GM21737 (cell line): ENCODE results near the gene PDP2.

ENCODE experiments used
- ATAC-seq: cut with Tn5 transposase; IDR thresholded peaks from one replicate; pipeline ENCODE4 v1.9.1; 2021; ENCODE audit warnings: mild to moderate bottlenecking, moderate library complexity; ENCODE audit not compliant: unreplicated experiment

The PDP2 gene

DNA sequence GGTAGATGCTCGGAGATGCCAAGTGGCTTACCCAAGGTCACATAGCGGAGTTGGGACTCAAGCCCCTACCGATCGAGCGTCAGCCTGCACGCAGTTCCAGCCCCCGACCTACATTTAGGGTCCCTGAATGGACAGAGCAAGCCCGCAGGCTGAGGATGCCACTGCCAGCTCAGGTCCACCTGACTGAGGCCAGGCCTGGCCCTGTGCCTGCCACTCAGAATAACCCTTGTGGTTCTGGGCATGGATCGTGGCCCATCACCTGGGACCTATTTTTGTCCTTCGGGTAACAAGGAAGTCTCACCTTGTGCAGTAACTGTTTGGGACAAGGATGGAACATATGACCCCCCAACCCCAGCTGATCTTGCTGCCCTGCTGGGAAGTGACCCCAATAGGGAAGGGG is 21.3 kb downstream of the PDP2 start:
- ATAC-seq: no peak

- ATAC-seq: no peak
These were observed 22.6 kb downstream of the PDP2 start for GRCh38 chr16:66902648-66903543.

DNA sequence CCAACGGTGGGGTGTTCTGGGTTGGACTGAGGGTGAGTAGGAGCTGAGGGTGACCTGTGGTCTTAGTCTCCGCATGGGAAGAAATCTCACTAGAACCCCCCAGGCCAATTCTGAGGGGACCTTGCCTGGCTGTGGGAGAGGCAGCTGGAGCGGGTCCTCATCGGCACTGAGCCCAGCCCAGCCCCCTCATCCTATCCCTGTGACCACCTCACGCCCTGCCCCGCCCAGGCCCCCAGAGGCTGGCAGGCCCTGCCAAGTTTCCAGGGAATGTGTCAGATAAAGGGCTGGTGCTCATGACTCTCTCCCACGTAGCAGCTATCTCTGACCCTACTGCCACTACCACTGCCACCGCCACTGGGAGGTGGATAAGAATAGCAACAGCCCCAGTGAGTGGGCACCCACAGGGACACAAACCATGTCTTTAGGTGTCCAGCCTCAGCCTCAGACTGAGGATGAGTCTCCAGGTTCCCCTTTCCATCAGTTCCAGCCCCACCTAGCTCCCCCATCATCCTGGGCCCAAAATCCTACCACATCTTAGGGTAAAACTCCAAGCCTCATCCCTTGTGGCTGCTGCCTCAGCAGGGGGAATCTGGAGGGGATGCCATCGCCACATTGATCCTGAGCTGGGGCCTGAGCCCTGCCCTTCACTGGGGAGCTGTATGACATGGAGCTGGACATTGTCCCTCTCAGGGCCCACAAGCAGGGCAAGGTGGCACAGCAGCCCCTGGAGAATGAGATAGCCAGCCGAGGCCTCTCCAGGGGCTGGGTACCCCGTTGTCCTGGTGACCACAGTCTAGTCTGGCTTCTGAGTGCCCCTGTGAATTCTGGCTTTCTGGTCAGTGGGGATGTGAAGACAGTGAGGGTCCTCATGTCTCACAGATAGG is 23.5 kb downstream of the PDP2 start:
- no peak for ATAC-seq

DNA sequence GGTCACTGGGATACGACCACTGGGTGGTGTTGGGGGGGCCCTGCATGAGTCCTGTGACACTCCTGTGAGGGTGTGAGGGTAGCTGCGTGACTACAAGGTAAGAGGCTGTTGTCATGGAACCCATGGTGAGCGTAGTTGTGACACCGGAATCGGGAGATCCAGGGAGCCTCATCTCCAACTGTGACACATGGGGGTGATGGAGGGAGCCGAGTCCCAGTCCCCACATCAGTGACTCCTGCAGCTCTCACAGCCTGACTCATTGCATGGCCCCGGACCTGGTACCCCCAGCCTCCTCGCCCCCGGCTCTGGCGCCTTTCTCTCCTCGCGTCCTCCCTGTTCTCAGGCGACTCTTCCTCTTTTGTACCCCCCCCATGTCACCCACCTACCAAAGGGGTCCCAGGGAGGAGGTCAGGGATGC is 24.1 kb downstream of the PDP2 start:
- ATAC-seq: no peak

GRCh38 chr16:66904846-66905632 is 24.7 kb downstream of the PDP2 start:
- no peak for ATAC-seq

DNA sequence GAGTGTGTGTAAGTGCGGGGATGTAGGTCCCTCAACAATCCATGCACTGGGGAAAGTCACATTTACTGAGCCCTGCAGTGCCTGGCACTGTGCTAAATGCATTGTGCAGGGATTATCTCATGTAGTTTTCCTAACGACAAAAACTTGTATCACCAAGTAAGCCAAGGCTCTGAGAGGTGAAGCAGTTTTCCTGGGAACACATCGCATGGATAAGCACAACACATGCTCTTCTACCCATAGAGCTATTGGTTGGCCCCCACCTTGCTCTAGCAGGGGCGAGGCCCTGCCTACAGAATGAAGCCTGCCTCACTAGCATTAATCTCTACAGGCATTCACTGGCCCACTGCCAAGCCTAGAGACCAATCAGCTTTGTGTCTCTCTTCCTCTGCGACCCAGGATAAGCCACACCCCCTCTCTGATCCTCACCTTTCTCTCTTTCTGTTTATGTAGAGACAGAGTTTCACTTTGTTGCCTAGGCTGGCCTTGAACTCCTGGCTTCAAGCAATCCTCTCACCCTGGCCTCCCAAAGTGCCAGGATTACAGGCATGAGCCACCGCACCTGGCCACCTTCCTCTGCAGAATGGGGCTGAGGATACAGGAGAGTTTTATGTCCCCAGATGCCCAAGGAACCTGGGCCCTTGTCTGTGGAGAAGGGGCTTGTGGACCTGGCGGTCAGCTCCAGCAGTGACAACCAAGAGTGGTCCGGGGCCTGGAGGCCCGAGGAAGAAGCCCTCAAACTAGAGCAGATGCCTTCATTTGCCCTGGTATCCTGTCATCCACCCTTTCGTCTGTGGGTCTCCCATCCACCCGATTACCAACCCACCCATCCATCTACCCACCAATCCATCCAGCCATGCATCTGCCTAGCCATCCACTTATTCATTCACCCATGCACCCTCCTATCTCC is 25.6 kb downstream of the PDP2 start:
- no peak for ATAC-seq

- no peak for ATAC-seq
These were observed 26.9 kb downstream of the PDP2 start for GRCh38 chr16:66906916-66907836.

DNA sequence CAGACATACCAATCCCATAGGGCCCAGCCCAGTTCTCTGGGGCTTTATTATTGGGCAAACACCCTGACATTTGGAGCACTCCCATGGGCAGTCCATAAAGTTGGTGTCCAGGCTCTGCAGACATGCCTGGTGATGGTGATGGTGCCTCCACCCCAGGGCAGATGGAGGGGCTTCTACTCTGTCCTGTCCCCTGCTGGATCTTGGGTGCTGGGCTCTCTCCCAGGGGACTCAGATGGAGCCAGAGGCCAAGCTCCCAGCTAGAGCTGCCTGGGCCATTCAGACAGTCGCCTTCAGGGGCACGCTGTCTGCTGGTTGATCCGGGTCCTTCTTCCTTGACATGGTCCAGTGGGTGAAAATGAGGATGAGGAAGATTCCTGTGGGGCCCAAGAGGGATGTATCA is 27.8 kb downstream of the PDP2 start:
- no peak for ATAC-seq

GRCh38 chr16:66908762-66909559 is 28.6 kb downstream of the PDP2 start:
- ATAC-seq: no peak

DNA sequence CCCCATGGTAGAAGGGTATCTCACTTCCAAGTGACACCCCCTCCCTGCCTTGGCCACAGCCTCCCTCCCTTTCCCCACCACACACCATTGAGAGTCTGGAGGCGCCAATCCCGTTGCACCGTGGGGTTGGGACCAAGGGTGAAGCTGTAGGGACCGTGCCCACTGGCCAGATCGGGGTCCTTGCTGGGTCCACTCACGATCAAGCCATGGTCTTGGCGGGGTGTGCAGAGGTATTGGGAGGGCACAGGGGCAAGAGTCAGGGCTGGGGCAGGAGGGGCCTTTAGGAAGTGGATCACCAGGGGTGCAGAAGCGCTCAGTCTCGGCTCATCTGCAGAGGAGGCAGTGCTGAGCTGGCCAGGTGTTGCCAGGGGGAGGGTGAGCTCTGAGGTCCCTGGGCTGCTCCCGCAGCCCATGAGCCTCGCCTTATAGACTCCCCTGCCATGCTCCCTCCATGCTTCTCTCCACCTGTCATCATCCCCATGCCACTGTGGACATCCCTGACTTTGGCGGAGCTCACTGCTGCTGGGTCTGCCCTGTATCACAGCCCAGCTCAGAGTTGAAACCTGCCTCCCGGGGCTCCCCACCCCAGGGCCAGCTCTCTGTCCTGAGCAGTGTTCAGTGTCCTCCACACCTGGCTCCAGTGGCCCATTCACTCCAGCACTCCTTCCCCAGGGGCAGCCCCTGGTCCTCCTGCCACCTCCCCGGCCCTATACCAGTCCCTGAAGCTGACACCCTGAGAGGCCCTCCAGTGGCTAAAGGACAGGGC is 30.0 kb downstream of the PDP2 start:
- ATAC-seq: no peak

- ATAC-seq: no peak
These were observed 30.8 kb downstream of the PDP2 start for GRCh38 chr16:66911112-66911511.

DNA sequence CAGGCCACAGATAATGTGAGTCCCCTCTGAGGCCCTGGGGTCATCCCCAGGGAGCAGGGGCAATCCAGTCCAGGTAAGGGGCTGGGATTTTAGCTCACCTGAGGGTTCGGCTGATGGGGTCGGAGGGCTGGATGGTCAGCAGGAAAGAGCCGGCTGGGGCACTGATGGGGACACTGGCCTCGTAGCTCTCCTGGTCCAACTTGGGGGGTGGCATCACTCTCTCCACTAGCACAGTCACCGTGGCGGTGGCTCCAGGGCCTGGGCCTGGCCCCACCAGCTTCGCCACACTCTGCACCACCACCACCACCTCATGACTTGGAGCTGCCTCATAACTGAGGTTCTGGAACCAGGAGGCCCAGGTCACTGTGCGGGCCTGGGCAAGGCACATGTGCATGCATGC is 31.5 kb downstream of the PDP2 start:
- ATAC-seq: no peak

DNA sequence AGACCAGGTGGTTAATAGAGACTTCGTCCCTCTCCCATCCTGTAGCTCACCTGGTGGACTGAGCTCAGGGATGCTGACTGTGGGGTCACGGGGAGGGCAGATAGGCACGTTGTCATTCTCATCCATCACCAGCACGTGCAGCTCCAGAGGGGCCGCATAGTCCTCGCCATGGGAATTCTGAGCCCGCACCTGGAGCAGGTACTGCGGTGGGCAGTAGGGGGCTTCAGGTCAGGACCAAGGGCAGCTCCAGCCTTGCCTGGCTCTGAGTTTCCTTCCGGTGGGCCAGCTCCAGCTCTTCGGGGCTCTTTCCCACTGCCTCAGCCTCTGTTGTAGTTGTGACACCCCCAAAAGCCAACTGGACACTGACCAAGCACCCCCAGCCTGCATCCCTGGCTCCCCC is 32.8 kb downstream of the PDP2 start:
- no peak for ATAC-seq

- ATAC-seq: no peak
These were observed 33.4 kb downstream of the PDP2 start for GRCh38 chr16:66913711-66914110.

GRCh38 chr16:66914541-66914940 is 34.2 kb downstream of the PDP2 start:
- ATAC-seq: no peak

- ATAC-seq: no peak
These were observed 34.7 kb downstream of the PDP2 start for GRCh38 chr16:66915041-66915440.

- ATAC-seq: no peak
These were observed 36.2 kb downstream of the PDP2 start for GRCh38 chr16:66916518-66916917.
